HG03565 (cell line): ENCODE data around the gene MRPS23.

Source experiments
- ATAC-seq: cut with Tn5 transposase; IDR thresholded peaks from one replicate; pipeline ENCODE4 v1.9.1; 2021; ENCODE audit warnings: mild to moderate bottlenecking, moderate library complexity; ENCODE audit not compliant: unreplicated experiment

Gene MRPS23

DNA sequence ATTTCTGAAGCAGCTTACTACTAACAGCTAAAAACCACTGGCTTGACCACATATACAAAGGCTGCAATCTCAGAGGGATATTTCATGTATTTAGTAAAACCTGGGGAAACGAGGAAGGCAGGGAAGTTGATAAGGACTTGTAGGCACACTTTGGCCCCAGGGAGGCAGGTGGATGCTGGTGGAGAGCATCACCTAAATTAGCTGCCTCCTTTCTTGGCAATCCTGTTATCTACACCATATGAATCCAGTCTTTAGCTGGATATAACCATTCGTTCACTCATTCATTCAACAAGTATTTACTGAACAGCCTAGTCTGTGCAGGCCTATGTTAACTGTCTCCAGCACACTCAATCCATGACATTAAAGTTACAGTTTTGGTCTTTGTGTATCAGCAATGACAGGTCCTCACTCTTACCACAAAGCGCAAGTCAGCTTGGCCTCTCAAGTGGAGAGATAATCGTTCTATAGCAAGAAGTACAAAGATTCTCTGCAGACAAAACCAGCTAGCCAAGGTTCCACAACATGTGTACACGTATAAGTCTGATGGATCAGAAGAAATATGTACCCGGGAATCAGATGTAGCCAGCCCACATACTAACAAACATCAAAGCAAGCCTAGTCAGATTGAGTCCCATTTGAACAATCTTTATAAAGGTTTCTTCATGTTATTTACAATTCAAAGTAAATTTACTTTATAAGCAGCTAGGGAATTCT is 10.8 kb downstream of the MRPS23 start:
- no peak for ATAC-seq

DNA sequence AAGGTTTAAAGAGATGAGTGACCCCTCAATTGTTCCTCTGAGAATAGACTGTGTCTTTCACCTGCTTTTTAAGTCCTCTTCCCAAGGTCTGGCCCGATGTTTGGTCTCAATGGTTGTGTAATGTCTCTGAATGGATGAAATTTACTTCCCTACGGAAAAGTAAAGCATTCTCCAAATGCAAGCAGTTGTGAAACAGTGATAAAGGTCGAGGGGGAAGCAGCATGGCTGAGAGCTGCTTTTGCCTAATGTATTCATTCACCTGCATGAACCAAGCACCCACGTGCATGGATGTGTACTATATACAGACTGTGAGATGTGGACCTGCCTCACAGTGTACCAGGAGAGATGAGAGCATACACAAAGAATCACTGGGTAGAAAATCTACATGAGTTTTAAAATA is 11.4 kb downstream of the MRPS23 start:
- no peak for ATAC-seq

DNA sequence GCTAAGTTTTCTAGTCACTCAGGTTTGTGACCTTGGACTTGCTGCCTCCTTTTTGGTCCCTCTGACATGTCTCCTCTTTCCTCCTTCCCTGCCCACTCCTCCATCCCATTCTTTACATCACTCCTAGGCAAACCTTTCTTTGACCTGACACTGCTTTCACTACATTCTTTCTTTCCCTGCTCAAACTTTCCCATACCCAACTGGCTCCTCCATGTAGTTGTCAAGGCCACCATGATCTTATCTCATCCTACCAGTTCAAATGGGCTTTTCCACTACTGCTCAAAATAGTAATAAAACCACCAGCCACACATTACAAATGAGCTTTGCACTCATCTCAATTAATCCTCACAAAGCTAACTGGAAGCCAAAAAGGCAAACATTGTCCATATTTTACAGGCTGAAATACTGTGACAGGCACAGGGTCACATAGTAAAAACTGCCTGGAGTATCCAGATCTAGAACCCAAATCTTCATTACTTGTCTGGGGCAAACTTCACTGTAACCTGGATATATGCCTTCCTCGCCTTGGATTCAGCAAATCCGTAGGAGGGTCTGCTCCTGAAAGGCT is 14.4 kb downstream of the MRPS23 start:
- no peak for ATAC-seq

DNA sequence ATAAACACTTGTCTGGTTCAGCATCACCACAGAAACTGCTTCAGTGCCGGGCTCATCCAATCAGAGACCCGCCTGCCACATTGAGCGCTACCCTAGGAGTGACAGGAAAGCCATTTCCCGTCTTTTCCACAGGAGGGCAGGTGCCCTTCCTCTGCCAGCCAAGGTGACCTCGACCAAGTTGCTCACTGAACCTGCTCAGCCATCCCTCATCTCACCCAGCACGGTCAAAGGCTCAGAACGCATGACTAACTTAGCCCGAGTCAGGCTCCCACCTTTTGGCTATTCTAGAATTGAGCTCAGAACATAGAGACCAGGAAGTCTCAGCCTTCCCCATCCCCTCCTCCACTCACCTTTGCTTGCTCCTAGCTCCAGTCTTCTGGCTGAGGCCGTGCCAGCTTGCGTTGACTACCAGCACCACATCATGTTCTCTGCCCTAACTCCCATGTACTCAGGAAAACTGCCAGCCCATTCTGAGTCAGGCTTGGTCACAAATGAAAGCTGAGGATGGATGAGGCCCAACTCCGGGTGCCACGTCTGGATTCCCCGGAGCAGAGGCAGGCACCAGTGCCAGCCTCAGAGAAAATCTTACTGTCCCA is 15.6 kb downstream of the MRPS23 start:
- ATAC-seq: no peak

DNA sequence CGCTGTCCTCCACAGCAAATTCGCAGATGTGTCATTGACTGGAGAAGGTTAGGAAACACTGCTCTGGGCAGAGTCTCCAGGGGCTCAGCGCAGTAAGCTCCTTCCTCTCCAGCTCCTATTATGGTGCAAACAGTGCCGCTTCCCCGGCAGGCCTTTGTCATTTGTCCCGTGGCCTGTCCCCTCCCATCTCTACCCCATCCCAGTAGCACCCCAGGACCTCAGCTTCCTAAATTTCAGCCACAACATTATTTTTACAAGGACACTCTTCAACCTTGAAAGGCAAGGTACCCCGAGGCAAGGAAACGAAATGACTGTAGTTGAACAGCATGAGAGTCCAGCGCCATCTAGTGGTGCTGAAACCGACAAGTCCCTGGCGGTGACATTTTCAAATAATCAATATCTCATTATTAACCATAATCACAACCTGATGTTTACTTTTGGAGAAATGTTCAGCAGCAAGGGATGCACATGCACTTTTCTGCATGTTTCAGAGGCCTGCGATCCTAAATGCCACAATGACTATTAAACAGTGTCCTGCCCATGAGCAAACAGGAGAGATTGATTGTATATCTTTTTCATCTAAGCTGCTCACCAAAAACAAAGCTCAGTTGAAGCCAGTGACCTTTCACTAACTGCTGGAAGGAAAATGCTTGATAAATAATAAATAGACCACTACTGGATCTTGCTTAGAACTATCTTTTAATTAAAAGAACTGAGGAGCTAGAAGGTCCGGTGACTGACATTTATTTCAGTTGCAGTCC is 16.5 kb downstream of the MRPS23 start:
- ATAC-seq: no peak

DNA sequence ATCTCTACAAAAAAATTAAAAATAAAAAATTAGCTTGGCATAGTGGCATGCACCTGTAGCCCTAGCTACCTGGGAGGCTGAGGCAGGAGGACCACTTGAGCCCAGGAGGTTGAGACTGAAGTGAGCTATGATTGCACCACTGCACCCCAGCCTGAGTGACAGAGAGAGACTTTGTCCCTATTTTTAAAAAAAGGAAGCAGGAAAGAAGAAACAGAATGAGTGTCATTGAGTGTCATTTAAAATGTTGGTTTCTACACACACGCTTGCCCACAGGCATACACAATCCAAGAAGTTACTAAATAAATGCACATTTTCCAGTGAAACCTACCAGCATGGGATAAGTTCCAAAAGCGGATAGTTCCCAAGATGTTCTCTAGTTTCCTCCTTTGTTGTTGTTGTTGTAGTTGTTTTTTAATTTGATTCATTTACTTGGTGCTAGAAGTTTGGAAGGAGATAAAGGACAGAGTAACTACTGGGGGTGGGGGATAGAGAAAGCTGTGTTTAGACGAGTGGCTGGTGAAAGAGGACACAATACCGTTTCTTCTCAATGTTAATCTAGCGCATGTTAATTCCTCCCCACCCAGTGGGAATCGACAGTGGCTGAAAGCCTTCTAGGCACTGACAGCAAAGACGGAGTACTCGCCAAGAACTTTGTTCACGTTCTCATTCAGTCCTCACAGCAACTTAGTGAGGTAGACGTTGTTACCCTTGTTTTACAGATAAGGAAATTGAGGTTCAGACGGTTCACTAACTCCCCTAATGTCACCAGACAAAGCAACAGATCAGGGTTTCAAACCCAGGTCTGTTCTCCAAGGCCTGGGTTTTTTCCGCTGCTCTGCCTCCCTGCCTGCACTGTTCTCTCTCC is 17.3 kb downstream of the MRPS23 start:
- ATAC-seq: no peak

DNA sequence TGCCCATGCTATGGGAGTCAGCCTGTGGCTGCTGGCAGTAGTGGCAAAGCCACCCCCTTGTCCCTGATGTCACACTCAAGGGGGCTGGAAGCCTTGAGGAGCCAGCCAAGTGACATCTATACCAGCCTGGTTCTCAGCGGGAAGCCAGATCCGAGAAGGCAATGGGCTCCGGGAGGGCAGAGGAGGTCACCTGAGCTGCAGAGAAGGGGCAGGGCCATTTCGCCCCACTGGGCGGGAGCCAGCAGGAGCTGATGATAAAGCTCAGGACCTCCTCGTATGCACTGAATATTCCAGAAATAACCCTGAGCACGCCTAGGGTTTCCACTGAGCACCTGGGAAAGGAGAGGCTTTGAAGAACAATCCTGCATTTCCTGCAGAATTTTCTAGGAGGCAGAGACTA is 19.0 kb downstream of the MRPS23 start:
- no peak for ATAC-seq

DNA sequence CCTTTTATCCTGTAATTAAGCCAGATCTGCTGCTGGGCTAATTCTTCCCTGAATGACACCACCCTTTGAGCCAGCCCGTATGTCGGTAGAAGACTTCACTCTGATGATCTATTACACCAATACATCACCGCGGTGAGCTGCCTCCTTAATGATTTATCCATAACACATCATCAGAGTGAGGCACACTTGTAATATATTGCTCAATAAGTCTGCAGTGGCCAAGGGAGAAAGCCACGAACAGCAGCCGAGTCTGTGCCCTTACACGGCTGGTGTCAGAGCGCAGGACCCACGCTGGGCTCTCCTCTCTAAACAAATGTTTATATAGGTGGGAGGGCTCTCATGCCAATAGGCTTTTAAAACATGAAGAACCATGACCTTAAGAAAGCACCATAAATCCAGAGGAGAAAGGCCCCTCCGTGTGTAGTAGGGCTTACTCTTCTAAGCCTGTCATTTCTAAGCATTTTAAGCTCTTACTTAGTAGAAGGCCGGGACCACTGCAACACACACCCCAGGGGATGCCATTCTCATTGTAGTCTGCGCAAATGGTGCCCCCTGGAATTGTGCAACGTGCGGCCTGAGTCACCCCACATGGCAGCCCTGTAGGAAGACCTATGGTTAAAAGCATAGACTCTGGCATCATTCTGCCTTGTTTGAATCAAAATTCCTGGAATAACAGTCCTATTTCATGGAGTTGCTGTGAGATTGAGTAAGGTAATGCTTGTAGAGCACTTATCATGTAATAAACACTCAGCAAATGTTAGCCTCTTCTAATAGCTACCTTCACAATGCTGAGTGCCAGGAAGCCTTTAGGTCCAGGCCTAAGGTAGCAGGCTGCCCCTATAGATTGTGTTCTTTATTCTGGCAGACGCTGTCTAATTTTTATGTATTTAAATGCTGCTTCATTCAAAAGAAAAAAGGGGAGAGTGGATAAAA is 26.1 kb downstream of the MRPS23 start:
- no peak for ATAC-seq

DNA sequence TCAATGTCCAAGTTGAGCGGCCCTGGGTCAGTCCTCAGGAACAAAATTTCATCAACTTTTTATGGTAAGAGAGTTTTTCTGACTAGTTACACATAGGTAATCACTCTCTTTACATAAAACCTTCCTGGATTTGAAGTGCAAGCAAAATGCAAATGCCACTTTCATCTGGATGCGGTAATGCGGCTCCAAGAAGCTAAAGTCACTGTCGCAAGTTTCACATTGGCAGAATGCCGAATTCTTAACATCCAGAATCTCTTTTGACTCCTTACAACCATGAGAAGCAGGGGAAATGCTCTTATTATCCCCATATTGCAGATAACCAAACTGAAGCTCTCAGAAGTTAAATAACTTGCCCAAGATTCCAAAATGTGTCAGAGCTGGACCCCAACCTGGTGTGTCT is 30.0 kb downstream of the MRPS23 start:
- no peak for ATAC-seq

DNA sequence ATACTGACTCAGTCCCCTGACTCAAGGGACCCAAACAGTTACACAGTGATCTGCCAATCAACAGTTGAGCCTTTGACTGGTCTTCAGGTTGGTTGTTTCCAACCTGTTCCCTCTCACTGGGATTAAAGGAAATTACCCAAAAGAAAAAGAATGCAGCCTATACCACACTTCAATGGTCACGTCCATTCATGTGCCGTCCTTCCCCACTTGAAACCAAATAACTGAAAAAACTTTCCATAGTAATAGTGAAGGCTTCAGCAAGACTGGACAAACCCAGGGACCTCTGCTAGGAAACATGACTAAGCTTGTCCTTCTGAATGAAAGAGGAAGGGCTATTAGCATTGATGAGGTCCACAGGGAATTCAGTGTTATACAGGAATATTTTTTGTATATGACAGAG is 30.6 kb downstream of the MRPS23 start:
- no peak for ATAC-seq

DNA sequence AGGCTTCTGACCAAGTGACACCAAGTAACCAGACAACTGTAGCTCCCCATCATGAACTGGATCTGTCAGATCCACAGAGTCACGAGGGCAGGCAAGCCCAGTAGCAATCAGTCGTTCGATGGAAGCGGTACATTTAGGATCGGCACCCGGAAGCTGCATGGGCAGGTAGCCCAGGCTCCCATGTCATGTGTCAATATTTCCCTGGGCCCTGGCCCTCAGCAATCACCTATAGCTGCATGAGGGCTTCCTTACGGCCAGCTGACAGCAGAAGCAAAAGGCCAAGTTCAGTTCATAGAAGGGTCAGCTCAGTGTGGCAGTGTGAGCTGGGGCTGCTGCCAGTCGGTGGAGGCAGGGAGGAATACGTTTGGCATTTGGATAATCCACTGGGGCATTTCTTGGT is 31.8 kb downstream of the MRPS23 start:
- ATAC-seq: no peak

DNA sequence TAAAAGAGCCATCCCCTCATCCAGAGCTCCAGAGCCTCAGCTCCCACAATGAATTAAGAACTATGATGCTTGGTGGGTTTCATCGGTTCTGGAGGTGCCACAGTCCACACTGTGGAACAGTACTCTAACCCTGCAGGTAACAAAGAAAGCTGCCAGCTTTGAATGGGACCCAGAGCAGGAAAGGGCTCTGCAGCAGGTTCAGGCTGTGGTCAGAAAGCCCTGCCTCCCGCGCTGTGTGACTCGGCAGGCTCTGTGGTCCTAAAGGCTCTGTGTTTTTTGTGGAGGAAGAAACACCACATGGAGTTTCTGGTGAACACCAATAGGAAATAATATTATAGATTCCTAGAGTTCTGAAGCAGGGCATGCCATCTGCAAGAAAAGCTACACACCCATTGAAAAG is 32.5 kb downstream of the MRPS23 start:
- no peak for ATAC-seq

DNA sequence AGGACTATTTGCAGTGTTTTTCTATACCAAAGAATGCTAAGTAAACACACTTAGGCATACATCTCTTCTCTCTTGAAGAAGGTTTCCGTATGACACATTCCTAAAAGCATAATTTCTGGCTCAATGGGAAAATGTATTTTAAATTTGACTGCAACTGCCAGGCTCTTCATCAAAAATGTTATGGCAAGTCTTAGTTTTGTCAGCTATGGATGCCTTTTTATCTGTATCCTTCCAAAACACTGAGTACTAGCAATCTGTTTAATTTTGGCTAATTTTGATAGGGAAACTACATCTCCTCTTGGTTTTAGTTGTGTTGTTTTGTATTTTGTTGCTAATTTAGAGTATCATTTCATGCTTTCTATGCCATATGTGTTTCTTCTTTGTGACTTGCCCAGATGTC is 35.4 kb downstream of the MRPS23 start:
- ATAC-seq: no peak

DNA sequence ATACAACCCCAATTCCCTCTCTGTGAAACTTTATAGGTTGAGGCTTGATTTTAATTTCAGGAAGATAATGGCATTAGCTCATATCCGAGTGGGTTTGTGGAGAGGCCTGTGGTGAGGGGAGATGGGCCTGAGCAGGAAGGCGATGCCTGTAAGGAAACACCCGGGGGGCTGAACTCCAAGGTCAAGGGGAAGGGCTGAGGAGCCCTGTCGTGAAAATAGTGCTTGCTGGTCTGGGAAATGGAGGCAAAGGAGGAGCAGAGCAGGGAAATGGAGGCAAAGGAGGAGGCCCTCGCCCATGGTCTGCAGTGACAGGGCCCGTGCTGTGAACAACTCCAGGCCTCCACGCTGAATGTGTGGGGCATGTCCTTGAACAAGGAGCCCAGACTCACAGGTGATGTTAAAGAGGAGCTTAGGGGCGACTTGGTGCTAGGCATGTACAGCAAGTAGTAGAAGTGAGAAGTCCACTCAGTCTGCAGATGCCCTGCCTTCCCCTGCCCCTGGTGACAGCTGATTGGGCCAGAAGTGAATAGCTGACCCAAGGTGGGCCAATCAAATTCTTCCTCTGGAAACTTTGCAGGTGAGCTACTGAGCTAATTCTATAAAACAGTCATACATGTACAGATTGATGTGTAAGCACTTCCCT is 38.1 kb downstream of the MRPS23 start:
- ATAC-seq: no peak

DNA sequence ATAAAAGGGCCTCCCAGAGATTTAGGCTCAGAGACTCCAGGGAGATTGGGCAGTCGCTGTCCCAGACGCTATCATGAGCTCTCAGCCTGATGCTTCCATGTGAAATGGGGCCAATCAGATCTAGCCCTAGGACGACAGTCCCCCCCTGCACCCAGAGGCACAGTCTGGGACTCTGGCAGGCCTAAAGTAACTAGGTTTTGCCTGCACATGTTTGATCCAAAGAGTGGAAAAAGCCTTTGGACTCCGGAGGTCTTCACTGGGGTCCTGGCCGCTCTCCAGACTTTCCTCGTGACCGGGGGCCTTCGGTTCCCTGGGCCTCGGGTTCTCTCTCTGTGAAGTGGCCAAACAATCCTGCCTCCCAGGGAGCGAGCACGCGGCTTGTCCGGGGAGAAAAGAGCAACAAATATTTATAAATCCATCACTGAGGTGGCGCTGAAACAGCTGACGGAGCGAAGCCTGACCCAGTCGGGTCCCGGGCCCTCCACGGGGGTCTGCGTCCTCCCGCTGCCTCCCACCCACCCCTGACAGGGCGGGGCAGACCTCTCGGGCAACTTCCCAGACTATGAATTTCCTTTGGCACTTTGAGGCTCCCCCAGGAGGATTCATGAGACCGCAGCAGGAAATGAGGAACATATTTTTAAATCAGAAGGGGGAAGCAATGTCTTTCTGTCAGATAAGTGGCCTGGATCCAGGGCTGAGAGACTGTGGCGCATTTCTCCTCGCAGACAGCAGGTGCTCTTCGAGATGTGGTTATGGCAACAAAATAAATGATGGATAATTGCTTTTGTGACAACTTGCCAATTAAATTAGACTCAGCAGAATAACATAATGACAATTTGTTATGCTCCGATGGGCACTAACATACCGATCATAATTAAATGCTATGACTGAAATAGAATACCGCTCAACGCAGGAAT is 38.9 kb downstream of the MRPS23 start:
- ATAC-seq: no peak

DNA sequence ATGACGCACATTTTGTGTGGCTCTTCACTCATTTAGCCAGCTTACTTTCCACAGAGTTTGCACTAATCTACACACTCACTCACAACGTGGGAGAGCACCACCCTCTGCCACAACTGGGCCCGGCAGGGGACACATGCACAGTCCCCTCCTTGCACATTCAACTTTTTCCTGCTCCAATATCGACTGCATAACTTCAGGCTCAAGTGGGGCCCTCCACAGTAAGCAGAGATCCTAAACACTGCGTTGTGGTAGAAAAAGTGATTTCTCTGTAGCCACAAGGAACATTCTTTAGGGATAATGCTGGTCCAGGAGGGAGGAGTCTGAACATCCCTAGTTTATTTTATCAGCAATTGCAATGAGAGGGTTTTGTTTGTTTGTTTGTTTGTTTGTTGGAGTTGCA is 40.0 kb downstream of the MRPS23 start:
- no peak for ATAC-seq

DNA sequence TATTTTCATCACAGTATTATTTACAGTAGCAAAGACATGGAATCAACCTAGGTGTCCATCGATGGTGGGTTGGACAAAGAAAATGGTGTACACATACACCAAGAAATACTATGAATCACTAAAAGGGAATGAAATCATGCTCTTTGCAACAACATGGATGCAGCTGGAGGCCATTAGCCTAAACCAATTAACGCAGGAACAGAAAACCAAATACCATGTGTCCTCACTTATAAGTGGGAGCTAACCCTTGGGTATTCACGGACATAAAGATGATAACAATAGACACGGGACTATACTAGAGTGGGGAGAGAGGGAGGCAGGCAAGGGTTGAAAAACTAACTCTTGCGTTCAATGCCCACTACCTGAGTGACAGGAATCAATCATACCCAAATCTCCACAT is 41.0 kb downstream of the MRPS23 start:
- no peak for ATAC-seq

DNA sequence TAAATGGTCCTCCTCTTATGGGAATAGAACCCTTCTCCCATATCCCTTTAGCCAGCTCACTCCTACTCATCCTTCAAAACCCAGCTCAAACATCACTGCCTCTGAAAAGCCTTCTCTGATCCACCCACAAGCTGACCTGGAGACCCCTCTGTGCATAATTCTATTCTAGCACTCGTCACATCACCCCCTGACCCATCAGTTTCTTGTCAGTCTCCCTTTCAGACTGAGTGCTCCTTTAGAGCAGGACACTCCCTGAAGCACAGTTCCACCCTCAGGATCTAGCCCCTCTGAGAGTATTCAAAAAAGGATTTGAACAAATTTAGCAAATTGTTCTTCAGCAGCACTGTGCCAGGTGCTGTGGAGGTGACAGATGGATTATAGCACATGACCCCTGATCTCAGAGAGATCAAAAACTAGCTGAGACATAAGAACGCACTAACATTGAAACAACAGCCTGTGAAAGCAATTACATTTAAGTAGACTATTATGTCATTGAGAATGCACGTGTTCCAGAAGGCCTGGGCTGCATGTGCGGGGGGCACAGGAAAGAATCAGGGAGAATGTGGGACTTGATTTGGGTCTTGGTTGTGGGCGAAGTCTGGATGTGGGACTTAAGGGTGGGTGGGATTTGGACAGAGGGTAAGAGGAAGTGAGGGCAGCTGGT is 43.5 kb downstream of the MRPS23 start:
- no peak for ATAC-seq
